Renal cortex interstitium (tissue), 3 donors: ENCODE results near the gene DNAJC15. TPM values are rescaled to one million over a fixed set of nuclear protein-coding genes. Genes with fewer than 3 reads are reported as not detected.

Source experiments
- polyA plus RNA-seq, 3 donors: library from polyadenylated mRNA; unstranded; fragments of 120-200 nt; gene quantifications; one replicate each; pipeline ENCODE4 v1.2.1, GENCODE V29; 2013; ENCODE audit not compliant: insufficient read length in 3 of 3

DNAJC15 gene
- polyA plus RNA-seq, 3 donors: 25.7 to 31.7 (median 31.6) TPM

Other genes with a start within 250 kb of the DNAJC15 start
- not detected for gene FAM216B, start 242.0 kb upstream of the DNAJC15 start, polyA plus RNA-seq
- gene EPSTI1, start 31.3 kb upstream of the DNAJC15 start, polyA plus RNA-seq: 10 to 100 TPM; 11.4 to 16.3 (median 12.0) TPM